Measurements from ENCODE around the gene HAUS2.
A peak's percentile ranks its signal among the peaks of the same experiment; 100 is the strongest.
"Not testable (repeated sequence)": the region's sequence is repeated elsewhere in the genome, so short reads cannot be mapped to it uniquely, and the experiment has no call there.

Gene HAUS2

DNA sequence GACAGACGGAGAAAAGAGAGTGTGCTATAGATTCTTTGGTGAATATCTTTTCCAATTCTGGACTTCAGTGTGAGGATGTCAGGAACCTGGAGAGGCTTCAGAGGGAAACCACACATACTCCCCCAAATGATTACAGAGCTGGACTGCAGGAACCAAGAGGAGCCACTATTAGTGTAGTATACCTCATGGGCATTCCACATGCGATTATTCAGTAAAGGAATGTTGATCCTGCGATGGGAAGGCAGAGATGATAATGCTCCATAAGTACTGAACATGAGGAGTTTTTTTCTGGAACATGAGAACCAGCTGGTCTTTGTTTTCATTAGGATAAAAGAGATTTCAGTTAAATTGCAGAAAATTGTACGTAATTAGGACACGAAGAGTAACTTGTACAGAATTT lies 45.5 kb downstream of the HAUS2 start:
- no peaks in the 10 kb centered on the region for H3K36me3 ChIP-seq (ENCODE audit: control insufficient read depth, insufficient read depth, low read length, severe bottlenecking)
- DNase-seq (ENCODE audit: low read depth), result peak; percentile 20
- no peaks in the 10 kb centered on the region for H3K27me3 ChIP-seq (replicated peaks; ENCODE audit: control insufficient read depth, insufficient read depth, low read length)
- no peaks in the 10 kb centered on the region for H3K9me3 ChIP-seq (ENCODE audit: control insufficient read depth, low read length)
- H3K4me1 ChIP-seq (ENCODE audit: control insufficient read depth, insufficient read depth, low read length), result peaks cover 35% of the 10 kb centered on the region
- no peak overlapping the region for H3K9ac ChIP-seq (ENCODE audit: low read length)
- H3K4me3 ChIP-seq (ENCODE audit: low read length), result no peak overlapping the region

DNA sequence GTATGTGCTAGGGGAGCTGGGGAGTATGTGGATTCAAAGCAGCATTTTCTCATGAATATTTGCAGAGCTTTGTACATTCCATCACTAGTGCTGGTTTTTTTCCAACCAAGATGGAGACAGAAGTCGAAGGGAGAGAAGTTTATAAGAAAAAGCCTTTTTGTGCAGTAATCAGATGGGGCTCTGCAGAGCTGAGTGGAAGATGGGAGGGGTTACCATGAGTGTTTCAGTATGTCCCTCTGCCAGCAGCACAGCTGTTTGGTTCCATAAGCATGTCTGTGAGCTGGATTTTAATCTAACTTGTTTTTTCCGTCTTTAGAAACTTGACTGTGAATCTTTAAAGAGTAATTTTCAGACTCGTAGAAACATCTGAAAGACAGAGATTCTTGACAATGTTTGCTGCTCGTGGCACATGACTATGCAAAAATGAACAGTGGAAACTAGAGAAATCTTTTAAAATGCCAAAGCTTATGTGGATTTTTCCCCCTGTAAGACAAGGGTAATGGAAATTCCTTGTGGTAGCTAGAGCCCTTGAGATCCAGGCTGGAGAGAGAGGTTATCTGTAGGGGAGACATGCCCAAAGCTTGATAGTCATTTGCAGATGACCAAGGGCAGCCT lies 47.1 kb downstream of the HAUS2 start:
- no peaks in the 10 kb centered on the region for H3K9me3 ChIP-seq (ENCODE audit: control insufficient read depth, low read length)
- peak overlapping the region; percentile 35 for H3K9ac ChIP-seq (ENCODE audit: low read length)
- H3K36me3 ChIP-seq (ENCODE audit: control insufficient read depth, insufficient read depth, low read length, severe bottlenecking), result no peaks in the 10 kb centered on the region
- peak; percentile 27 for DNase-seq (ENCODE audit: low read depth)
- H3K4me1 ChIP-seq (ENCODE audit: control insufficient read depth, insufficient read depth, low read length), result peaks cover 32% of the 10 kb centered on the region
- peak overlapping the region; percentile 26 for H3K4me3 ChIP-seq (ENCODE audit: low read length)
- H3K27me3 ChIP-seq (replicated peaks; ENCODE audit: control insufficient read depth, insufficient read depth, low read length), result no peaks in the 10 kb centered on the region

DNA sequence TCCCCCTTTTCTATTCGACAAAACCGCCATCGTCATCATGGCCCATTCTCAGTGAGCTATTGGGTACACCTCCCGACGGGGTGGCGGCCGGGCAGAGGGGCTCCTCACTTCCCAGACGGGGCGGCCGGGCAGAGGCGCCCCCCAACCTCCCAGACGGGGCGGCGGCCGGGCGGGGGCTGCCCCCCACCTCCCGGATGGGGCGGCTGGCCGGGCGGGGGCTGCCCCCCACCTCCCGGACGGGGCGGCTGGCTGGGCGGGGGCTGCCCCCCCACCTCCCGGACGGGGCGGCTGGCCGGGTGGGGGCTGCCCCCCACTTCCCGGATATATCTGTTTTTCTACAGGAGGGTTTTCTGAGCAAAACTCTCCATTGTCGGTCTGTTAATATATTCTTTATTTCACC lies 52.7 kb downstream of the HAUS2 start:
- peaks cover 14% of the 10 kb centered on the region for H3K4me1 ChIP-seq (ENCODE audit: control insufficient read depth, insufficient read depth, low read length)
- not testable (repeated sequence) for H3K9me3 ChIP-seq (ENCODE audit: control insufficient read depth, low read length); DNase-seq (ENCODE audit: low read depth); H3K27me3 ChIP-seq (replicated peaks; ENCODE audit: control insufficient read depth, insufficient read depth, low read length); H3K36me3 ChIP-seq (ENCODE audit: control insufficient read depth, insufficient read depth, low read length, severe bottlenecking); H3K4me3 ChIP-seq (ENCODE audit: low read length); H3K9ac ChIP-seq (ENCODE audit: low read length)

DNA sequence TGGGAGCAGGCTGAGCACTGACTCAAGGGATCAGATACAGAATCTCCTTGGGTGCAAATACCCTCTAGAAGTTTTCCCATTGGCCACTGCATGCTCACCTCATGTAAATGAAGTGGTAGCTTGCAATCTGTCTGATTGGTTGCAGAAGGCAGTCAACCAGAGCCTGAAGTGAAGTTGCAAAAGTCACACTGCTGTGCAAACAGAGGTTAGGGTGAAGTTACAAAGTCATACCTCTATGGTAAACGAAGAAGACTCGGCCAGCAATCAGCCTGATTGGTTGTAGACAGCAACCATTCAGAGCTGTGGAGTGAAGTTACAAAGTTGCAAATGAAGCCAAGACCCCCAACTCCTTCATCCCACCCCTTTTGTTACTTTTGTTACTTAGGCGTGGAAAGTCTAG lies 53.9 kb downstream of the HAUS2 start:
- H3K4me1 ChIP-seq (ENCODE audit: control insufficient read depth, insufficient read depth, low read length), result peaks cover 13% of the 10 kb centered on the region
- H3K4me3 ChIP-seq (ENCODE audit: low read length), result no peak overlapping the region
- no peak overlapping the region for H3K9ac ChIP-seq (ENCODE audit: low read length)
- no peaks in the 10 kb centered on the region for H3K27me3 ChIP-seq (replicated peaks; ENCODE audit: control insufficient read depth, insufficient read depth, low read length)
- no peaks in the 10 kb centered on the region for H3K36me3 ChIP-seq (ENCODE audit: control insufficient read depth, insufficient read depth, low read length, severe bottlenecking)
- no peak for DNase-seq (ENCODE audit: low read depth)
- no peaks in the 10 kb centered on the region for H3K9me3 ChIP-seq (ENCODE audit: control insufficient read depth, low read length)

- no peaks in the 10 kb centered on the region for H3K27me3 ChIP-seq (replicated peaks; ENCODE audit: control insufficient read depth, insufficient read depth, low read length)
- no peak for DNase-seq (ENCODE audit: low read depth)
- H3K9me3 ChIP-seq (ENCODE audit: control insufficient read depth, low read length), result no peaks in the 10 kb centered on the region
- peaks cover 17% of the 10 kb centered on the region for H3K4me1 ChIP-seq (ENCODE audit: control insufficient read depth, insufficient read depth, low read length)
- no peak overlapping the region for H3K9ac ChIP-seq (ENCODE audit: low read length)
- H3K36me3 ChIP-seq (ENCODE audit: control insufficient read depth, insufficient read depth, low read length, severe bottlenecking), result no peaks in the 10 kb centered on the region
- H3K4me3 ChIP-seq (ENCODE audit: low read length), result no peak overlapping the region
These were observed 55.3 kb downstream of the HAUS2 start for GRCh38 chr15:42603978-42604377.

GRCh38 chr15:42604894-42605744 lies 56.5 kb downstream of the HAUS2 start:
- H3K36me3 ChIP-seq (ENCODE audit: control insufficient read depth, insufficient read depth, low read length, severe bottlenecking), result no peaks in the 10 kb centered on the region
- H3K27me3 ChIP-seq (replicated peaks; ENCODE audit: control insufficient read depth, insufficient read depth, low read length), result no peaks in the 10 kb centered on the region
- no peak overlapping the region for H3K4me3 ChIP-seq (ENCODE audit: low read length)
- DNase-seq (ENCODE audit: low read depth), result peak; percentile 60
- no peak overlapping the region for H3K9ac ChIP-seq (ENCODE audit: low read length)
- H3K9me3 ChIP-seq (ENCODE audit: control insufficient read depth, low read length), result no peaks in the 10 kb centered on the region
- peaks cover 17% of the 10 kb centered on the region for H3K4me1 ChIP-seq (ENCODE audit: control insufficient read depth, insufficient read depth, low read length)

DNA sequence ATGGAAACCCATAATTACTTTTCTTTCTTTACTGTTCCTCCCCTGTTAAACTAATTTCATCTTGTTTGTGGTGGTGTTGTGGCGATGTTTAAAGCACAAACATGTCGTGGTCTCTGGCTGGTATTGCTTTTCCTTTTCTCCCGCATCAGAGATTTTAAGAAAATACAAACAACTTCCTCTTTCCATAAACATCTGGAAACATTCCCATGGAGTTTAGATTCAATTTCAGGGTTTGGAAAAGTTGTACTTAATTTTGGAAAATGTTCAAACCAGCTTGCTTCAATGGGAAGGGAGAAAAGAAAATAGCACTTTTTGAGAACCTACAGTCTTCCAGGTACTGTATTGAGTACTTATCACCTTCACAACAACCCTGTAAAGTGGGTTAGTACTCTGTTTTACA lies 57.2 kb downstream of the HAUS2 start:
- Histone ChIP-seq H3K36me3 (ENCODE audit: control insufficient read depth, insufficient read depth, low read length, severe bottlenecking) (no peaks in the 10 kb centered on the region), H3K9me3 (ENCODE audit: control insufficient read depth, low read length) (no peaks in the 10 kb centered on the region), H3K4me1 (ENCODE audit: control insufficient read depth, insufficient read depth, low read length) (peaks cover 17% of the 10 kb centered on the region), H3K9ac (ENCODE audit: low read length) (no peak overlapping the region), H3K27me3 (replicated peaks; ENCODE audit: control insufficient read depth, insufficient read depth, low read length) (no peaks in the 10 kb centered on the region), H3K4me3 (ENCODE audit: low read length) (no peak overlapping the region)
- no peak for DNase-seq (ENCODE audit: low read depth)

- no peak for DNase-seq (ENCODE audit: low read depth)
- H3K4me1 ChIP-seq (ENCODE audit: control insufficient read depth, insufficient read depth, low read length), result peaks cover 17% of the 10 kb centered on the region
- H3K9me3 ChIP-seq (ENCODE audit: control insufficient read depth, low read length), result no peaks in the 10 kb centered on the region
- H3K4me3 ChIP-seq (ENCODE audit: low read length), result no peak overlapping the region
- no peaks in the 10 kb centered on the region for H3K36me3 ChIP-seq (ENCODE audit: control insufficient read depth, insufficient read depth, low read length, severe bottlenecking)
- H3K9ac ChIP-seq (ENCODE audit: low read length), result no peak overlapping the region
- no peaks in the 10 kb centered on the region for H3K27me3 ChIP-seq (replicated peaks; ENCODE audit: control insufficient read depth, insufficient read depth, low read length)
These were observed 59.5 kb downstream of the HAUS2 start for GRCh38 chr15:42608110-42608531.

- Histone ChIP-seq H3K27me3 (replicated peaks; ENCODE audit: control insufficient read depth, insufficient read depth, low read length) (no peaks in the 10 kb centered on the region), H3K36me3 (ENCODE audit: control insufficient read depth, insufficient read depth, low read length, severe bottlenecking) (no peaks in the 10 kb centered on the region), H3K4me1 (ENCODE audit: control insufficient read depth, insufficient read depth, low read length) (peaks cover 17% of the 10 kb centered on the region), H3K4me3 (ENCODE audit: low read length) (no peak overlapping the region), H3K9ac (ENCODE audit: low read length) (no peak overlapping the region), H3K9me3 (ENCODE audit: control insufficient read depth, low read length) (no peaks in the 10 kb centered on the region)
- DNase-seq (ENCODE audit: low read depth), result no peak
These were observed 60.3 kb downstream of the HAUS2 start for GRCh38 chr15:42608752-42609488.

GRCh38 chr15:42611532-42611931 lies 62.9 kb downstream of the HAUS2 start:
- Histone ChIP-seq H3K4me1 (ENCODE audit: control insufficient read depth, insufficient read depth, low read length) (peaks cover 4% of the 10 kb centered on the region), H3K9me3 (ENCODE audit: control insufficient read depth, low read length) (no peaks in the 10 kb centered on the region), H3K9ac (ENCODE audit: low read length) (no peak overlapping the region), H3K4me3 (ENCODE audit: low read length) (no peak overlapping the region), H3K27me3 (replicated peaks; ENCODE audit: control insufficient read depth, insufficient read depth, low read length) (no peaks in the 10 kb centered on the region), H3K36me3 (ENCODE audit: control insufficient read depth, insufficient read depth, low read length, severe bottlenecking) (no peaks in the 10 kb centered on the region)
- DNase-seq (ENCODE audit: low read depth), result no peak

DNA sequence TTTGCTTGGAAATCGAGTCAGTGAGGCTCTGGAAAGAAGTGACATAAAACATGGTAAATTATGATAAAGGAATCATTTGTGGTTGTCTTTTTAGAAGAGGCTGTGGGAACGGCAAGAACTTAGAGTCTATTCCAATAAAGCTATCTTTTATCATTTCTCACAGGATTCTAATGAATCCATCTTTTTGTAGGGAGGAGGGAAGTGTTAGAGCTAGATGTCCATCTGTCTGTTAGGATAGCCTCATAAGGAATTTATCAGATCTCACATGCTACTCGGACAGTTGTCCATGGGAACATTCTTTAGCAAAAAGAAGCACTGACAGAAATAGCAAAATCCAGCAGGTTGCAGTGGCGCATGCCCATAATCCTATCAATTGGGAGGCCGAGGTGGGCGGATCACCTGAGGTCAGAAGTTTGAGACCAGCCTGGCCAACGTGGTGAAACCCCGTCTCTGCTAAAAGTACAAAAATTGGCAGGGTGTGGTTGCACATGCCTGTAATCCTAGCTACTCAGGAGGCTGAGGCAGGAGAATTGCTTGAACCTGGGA lies 63.8 kb downstream of the HAUS2 start:
- no peaks in the 10 kb centered on the region for H3K27me3 ChIP-seq (replicated peaks; ENCODE audit: control insufficient read depth, insufficient read depth, low read length)
- no peaks in the 10 kb centered on the region for H3K9me3 ChIP-seq (ENCODE audit: control insufficient read depth, low read length)
- DNase-seq (ENCODE audit: low read depth), result no peak
- no peak overlapping the region for H3K4me3 ChIP-seq (ENCODE audit: low read length)
- no peak overlapping the region for H3K9ac ChIP-seq (ENCODE audit: low read length)
- no peaks in the 10 kb centered on the region for H3K36me3 ChIP-seq (ENCODE audit: control insufficient read depth, insufficient read depth, low read length, severe bottlenecking)
- H3K4me1 ChIP-seq (ENCODE audit: control insufficient read depth, insufficient read depth, low read length), result peaks cover 4% of the 10 kb centered on the region
